ENCODE results near the gene CDK16.

Gene CDK16

GRCh38 chrX:47218280-47218919, at the start of gene CDK16:
TSS of gene CDK16 (plus strand) at chrX:47218681. CDS start at chrX:47223558, 4,877 bp downstream.
- peak; percentile 41 for DNase-seq (ENCODE audit: low read depth)

GRCh38 chrX:47169273-47169672, 49.2 kb upstream of the CDK16 start:
- DNase-seq (ENCODE audit: low read depth), result no peak

- DNase-seq (ENCODE audit: low read depth), result no peak
Measured at GRCh38 chrX:47169726-47170515, 48.6 kb upstream of the CDK16 start.

GRCh38 chrX:47170861-47171692, 47.4 kb upstream of the CDK16 start:
- DNase-seq (ENCODE audit: low read depth), result no peak

GRCh38 chrX:47171996-47172395, 46.5 kb upstream of the CDK16 start:
- no peak for DNase-seq (ENCODE audit: low read depth)

- DNase-seq (ENCODE audit: low read depth), result no peak
Measured at GRCh38 chrX:47172549-47172948, 45.9 kb upstream of the CDK16 start.

GRCh38 chrX:47172971-47173792, 45.3 kb upstream of the CDK16 start:
- DNase-seq (ENCODE audit: low read depth), result no peak

GRCh38 chrX:47174376-47174775, 44.1 kb upstream of the CDK16 start:
- no peak for DNase-seq (ENCODE audit: low read depth)

- DNase-seq (ENCODE audit: low read depth), result no peak
Measured at GRCh38 chrX:47174846-47175587, 43.5 kb upstream of the CDK16 start.

- no peak for DNase-seq (ENCODE audit: low read depth)
Measured at GRCh38 chrX:47175588-47175980, 42.9 kb upstream of the CDK16 start.

GRCh38 chrX:47176101-47176740, 42.3 kb upstream of the CDK16 start:
- no peak for DNase-seq (ENCODE audit: low read depth)

GRCh38 chrX:47177079-47177478, 41.4 kb upstream of the CDK16 start:
- DNase-seq (ENCODE audit: low read depth), result no peak

GRCh38 chrX:47178337-47178736, 40.1 kb upstream of the CDK16 start:
- DNase-seq (ENCODE audit: low read depth), result no peak

GRCh38 chrX:47179221-47179927, 39.1 kb upstream of the CDK16 start:
- DNase-seq (ENCODE audit: low read depth), result no peak

GRCh38 chrX:47179928-47180255, 38.6 kb upstream of the CDK16 start:
- DNase-seq (ENCODE audit: low read depth), result no peak

- no peak for DNase-seq (ENCODE audit: low read depth)
Measured at GRCh38 chrX:47180346-47180745, 38.1 kb upstream of the CDK16 start.

GRCh38 chrX:47181301-47181700, 37.2 kb upstream of the CDK16 start:
- DNase-seq (ENCODE audit: low read depth), result no peak

- no peak for DNase-seq (ENCODE audit: low read depth)
Measured at GRCh38 chrX:47182106-47182700, 36.3 kb upstream of the CDK16 start.

- DNase-seq (ENCODE audit: low read depth), result no peak
Measured at GRCh38 chrX:47184486-47184885, 34.0 kb upstream of the CDK16 start.

- no peak for DNase-seq (ENCODE audit: low read depth)
Measured at GRCh38 chrX:47185241-47185640, 33.2 kb upstream of the CDK16 start.
